HepG2 (cell line): ENCODE data around the gene C19orf73.

ENCODE experiments used
- CEBPZ ChIP-seq: IDR thresholded peaks from 2 replicates; pipeline ENCODE4 v1.6.1; 2012; ENCODE audit warnings: low read length, improper control_type of control experiment
- MNT ChIP-seq: fragments of 450-650 bp; IDR thresholded peaks from 2 replicates; pipeline ENCODE4 v1.6.1; 2016
- REST ChIP-seq, 2 experiments: IDR thresholded peaks; 2 replicates each; pipeline ENCODE4 v1.6.1; 2011 to 2012; ENCODE audit warnings: low read length in 2 of 2, borderline replicate concordance in 1 of 2, low read depth in 1 of 2, mild to moderate bottlenecking in 1 of 2, moderate library complexity in 1 of 2

- no peak for TF ChIP-seq MNT
- TF ChIP-seq CEBPZ, result no peak
- TF ChIP-seq REST (IDR thresholded peaks at IDR 0.05; ENCODE audit: borderline replicate concordance in 1 of 2, low read depth in 1 of 2, low read length in 2 of 2), result no peak
Observed at GRCh38 chr19:49086296-49086695, 32.6 kb downstream of the C19orf73 start.
